ENCODE results near the gene CXCL1.

Gene CXCL1

GRCh38 chr4:73865431-73866096, 3.6 kb upstream of the CXCL1 start:
- TF ChIP-seq REST (IDR thresholded peaks at IDR 0.05; ENCODE audit: low read depth) (no peak), TCF12 (IDR thresholded peaks at IDR 0.05; ENCODE audit: low read depth) (no peak), YY1 (IDR thresholded peaks at IDR 0.05; ENCODE audit: low read depth) (no peak), EP300 (IDR thresholded peaks at IDR 0.05; ENCODE audit: borderline replicate concordance) (no peak), MAX (IDR thresholded peaks at IDR 0.05) (no peak), TEAD4 (IDR thresholded peaks at IDR 0.05) (no peak), USF1 (IDR thresholded peaks at IDR 0.05) (no peak), TAF1 (IDR thresholded peaks at IDR 0.05; ENCODE audit: low read depth) (no peak), CEBPB (IDR thresholded peaks at IDR 0.05) (no peak), FOXM1 (IDR thresholded peaks at IDR 0.05; ENCODE audit: borderline replicate concordance, low read depth) (no peak), EGR1 (IDR thresholded peaks at IDR 0.05) (no peak), RAD21 (IDR thresholded peaks at IDR 0.05; ENCODE audit: low read depth) (no peak), CREB1 (IDR thresholded peaks at IDR 0.05; ENCODE audit: low read depth) (no peak), NFIC (IDR thresholded peaks at IDR 0.05) (no peak), ZBTB7A (IDR thresholded peaks at IDR 0.05; ENCODE audit: low read depth) (no peak)

DNA sequence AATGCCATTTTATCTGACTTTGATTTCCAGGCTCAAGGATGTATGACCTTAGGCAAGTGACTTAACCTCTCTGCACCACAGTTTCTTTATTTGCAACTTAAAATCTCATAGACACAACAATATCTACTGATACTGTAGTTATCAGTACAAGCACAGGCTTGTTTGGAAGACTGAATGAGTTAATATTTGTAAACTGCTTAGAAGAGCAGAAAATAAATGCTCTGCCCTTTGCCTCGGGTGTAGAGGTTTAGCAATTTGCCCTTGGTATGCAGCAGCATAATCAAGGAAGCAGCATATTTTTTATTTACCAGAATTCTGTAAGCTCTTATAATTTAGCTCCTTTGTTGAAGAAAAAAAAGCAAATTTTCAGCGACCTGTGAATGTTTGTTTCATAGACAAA, 2.9 kb upstream of the CXCL1 start:
- TF ChIP-seq CREB1 (IDR thresholded peaks at IDR 0.05; ENCODE audit: low read depth) = no peak
- TF ChIP-seq CEBPB (IDR thresholded peaks at IDR 0.05) = no peak
- no peak for TF ChIP-seq TEAD4 (IDR thresholded peaks at IDR 0.05)
- TF ChIP-seq NFIC (IDR thresholded peaks at IDR 0.05) = no peak
- no peak for TF ChIP-seq FOXM1 (IDR thresholded peaks at IDR 0.05; ENCODE audit: borderline replicate concordance, low read depth)
- TF ChIP-seq RAD21 (IDR thresholded peaks at IDR 0.05; ENCODE audit: low read depth) = no peak
- TF ChIP-seq TAF1 (IDR thresholded peaks at IDR 0.05; ENCODE audit: low read depth) = no peak
- TF ChIP-seq EP300 (IDR thresholded peaks at IDR 0.05; ENCODE audit: borderline replicate concordance) = no peak
- no peak for TF ChIP-seq EGR1 (IDR thresholded peaks at IDR 0.05)
- no peak for TF ChIP-seq REST (IDR thresholded peaks at IDR 0.05; ENCODE audit: low read depth)
- TF ChIP-seq TCF12 (IDR thresholded peaks at IDR 0.05; ENCODE audit: low read depth) = no peak
- no peak for TF ChIP-seq USF1 (IDR thresholded peaks at IDR 0.05)
- TF ChIP-seq YY1 (IDR thresholded peaks at IDR 0.05; ENCODE audit: low read depth) = no peak
- TF ChIP-seq ZBTB7A (IDR thresholded peaks at IDR 0.05; ENCODE audit: low read depth) = no peak
- no peak for TF ChIP-seq MAX (IDR thresholded peaks at IDR 0.05)

DNA sequence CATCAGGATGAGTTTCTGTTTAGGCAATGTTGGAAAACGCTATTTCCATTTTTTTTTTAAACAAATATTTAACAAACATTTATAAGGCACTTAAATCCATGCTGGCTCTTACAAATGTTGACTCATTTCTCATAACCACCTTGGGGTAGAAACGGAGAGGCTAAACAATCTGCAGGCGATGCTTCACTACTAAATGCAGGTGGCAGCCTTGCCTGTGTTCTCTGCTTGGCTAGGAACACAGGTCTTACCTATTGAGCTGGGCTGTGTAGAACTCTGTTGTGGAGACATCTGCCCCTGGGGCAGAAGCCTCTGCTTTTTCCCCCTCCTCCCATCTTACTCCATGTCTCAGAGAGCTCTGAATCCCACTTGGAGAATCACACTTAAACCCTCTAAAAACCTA, 1.4 kb upstream of the CXCL1 start:
- TF ChIP-seq EP300 (IDR thresholded peaks at IDR 0.05; ENCODE audit: borderline replicate concordance) (no peak), RAD21 (IDR thresholded peaks at IDR 0.05; ENCODE audit: low read depth) (peak; percentile 9; the same call in 1 of the 2 replicates)

DNA sequence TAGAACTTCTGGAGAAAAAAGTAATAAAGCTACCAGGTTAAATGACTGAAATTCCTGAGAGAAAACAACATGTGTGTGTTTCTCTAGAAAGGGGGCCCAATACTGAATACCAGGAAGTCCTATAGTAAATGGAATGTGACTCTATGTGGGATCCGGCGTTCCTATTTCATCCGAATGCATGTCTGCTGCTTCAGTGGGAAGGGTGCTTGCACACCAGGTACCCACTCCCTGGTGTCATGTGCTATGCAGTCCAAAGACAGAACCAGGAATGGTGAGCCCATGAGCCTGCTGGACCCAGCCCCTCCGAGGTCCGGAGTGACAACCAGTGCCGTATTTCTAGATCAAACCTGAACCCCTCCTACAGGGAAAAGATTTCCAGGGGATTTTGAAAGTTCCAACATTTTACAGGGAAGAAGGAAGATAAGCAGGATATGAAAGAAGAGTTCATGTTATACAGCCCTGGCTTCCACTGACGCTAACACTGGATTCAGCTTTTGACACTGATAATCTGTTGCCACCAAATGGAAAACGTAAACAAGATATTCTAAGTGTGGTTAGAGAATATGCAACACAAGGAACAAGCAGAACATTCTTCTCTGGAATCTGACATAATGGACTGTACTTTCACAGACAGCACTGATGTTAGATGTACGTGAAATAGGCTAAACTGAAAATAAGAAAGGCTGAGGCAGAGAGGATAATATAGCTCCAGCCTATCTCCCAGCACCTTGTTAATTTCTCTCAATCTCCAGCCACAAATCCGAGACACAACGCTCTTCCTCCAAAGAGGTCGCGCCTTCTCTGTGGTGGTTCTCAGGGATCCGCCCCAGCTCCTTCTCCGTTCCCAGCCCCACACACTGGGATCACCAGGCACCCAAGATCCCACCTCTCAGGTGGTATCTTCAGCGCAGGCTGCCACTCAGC, 725 bp upstream of the CXCL1 start:
- TF ChIP-seq CEBPB (IDR thresholded peaks at IDR 0.05) = no peak
- TF ChIP-seq USF1 (IDR thresholded peaks at IDR 0.05) = no peak
- no peak for TF ChIP-seq EP300 (IDR thresholded peaks at IDR 0.05; ENCODE audit: borderline replicate concordance)
- no peak for TF ChIP-seq FOXM1 (IDR thresholded peaks at IDR 0.05; ENCODE audit: borderline replicate concordance, low read depth)
- no peak for TF ChIP-seq TAF1 (IDR thresholded peaks at IDR 0.05; ENCODE audit: low read depth)
- no peak for TF ChIP-seq REST (IDR thresholded peaks at IDR 0.05; ENCODE audit: low read depth)
- TF ChIP-seq RAD21 (IDR thresholded peaks at IDR 0.05; ENCODE audit: low read depth) = no peak
- TF ChIP-seq TCF12 (IDR thresholded peaks at IDR 0.05; ENCODE audit: low read depth) = no peak
- no peak for TF ChIP-seq TEAD4 (IDR thresholded peaks at IDR 0.05)
- TF ChIP-seq ZBTB7A (IDR thresholded peaks at IDR 0.05; ENCODE audit: low read depth) = no peak
- TF ChIP-seq YY1 (IDR thresholded peaks at IDR 0.05; ENCODE audit: low read depth) = no peak
- no peak for TF ChIP-seq CREB1 (IDR thresholded peaks at IDR 0.05; ENCODE audit: low read depth)
- TF ChIP-seq EGR1 (IDR thresholded peaks at IDR 0.05) = no peak
- TF ChIP-seq NFIC (IDR thresholded peaks at IDR 0.05) = no peak
- no peak for TF ChIP-seq MAX (IDR thresholded peaks at IDR 0.05)
